Testis (tissue), 2 donors: ENCODE measurements around the gene SPACA7.

Source experiments
- CTCF ChIP-seq, 3 experiments: fragments of 450-650 bp in 2 of 3; fragments of 200-600 bp in 1 of 3; sonication (generic) in 1 of 3; IDR thresholded peaks; one replicate each; pipeline ENCODE4 v1.5.1; 2016 to 2019; ENCODE audit warnings: antibody characterized with exemption in 3 of 3, mild to moderate bottlenecking in 2 of 3, moderate library complexity in 1 of 3
- POLR2A ChIP-seq: fragments of 450-650 bp; IDR thresholded peaks from one replicate; pipeline ENCODE4 v1.6.1; 2017; ENCODE audit warnings: antibody characterized with exemption, mild to moderate bottlenecking, moderate library complexity

GRCh38 chr13:112328936-112329335, 47.2 kb upstream of the SPACA7 start:
- TF ChIP-seq CTCF (IDR thresholded peaks at IDR 0.05): no peak
- no peak for TF ChIP-seq POLR2A
